ENCODE measurements around the gene ATR. TPM values are rescaled to one million over a fixed set of nuclear protein-coding genes. Genes with fewer than 3 reads are reported as not detected.
"Not testable (repeated sequence)": the region's sequence is repeated elsewhere in the genome, so short reads cannot be mapped to it uniquely, and the experiment has no call there.

ATR gene
- total RNA-seq, 4 donors from 2014 or later, result 8.9 to 21.9 (median 10.0) TPM

DNA sequence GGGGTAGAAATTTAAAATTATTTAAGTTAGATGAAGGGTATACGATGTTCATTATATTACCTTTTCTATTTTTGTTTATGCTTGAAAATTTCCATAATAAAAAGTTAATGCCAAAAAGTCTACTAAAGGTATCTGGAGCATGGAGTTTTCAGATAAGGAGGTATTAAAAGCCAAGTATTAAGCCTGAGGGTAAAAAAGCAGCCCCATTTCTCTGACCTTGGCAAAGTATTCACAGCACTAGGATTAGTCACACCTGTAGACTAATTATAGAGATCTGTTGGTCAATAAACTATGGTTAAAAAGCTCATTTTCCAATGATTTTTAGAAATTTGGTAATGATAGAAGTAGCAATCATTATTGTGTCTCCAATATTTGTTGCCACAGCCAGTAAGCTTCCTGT, 153.8 kb downstream of the ATR start:
- TF ChIP-seq, protein P1, sequence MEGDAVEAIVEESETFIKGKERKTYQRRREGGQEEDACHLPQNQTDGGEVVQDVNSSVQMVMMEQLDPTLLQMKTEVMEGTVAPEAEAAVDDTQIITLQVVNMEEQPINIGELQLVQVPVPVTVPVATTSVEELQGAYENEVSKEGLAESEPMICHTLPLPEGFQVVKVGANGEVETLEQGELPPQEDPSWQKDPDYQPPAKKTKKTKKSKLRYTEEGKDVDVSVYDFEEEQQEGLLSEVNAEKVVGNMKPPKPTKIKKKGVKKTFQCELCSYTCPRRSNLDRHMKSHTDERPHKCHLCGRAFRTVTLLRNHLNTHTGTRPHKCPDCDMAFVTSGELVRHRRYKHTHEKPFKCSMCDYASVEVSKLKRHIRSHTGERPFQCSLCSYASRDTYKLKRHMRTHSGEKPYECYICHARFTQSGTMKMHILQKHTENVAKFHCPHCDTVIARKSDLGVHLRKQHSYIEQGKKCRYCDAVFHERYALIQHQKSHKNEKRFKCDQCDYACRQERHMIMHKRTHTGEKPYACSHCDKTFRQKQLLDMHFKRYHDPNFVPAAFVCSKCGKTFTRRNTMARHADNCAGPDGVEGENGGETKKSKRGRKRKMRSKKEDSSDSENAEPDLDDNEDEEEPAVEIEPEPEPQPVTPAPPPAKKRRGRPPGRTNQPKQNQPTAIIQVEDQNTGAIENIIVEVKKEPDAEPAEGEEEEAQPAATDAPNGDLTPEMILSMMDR (IDR thresholded peaks at IDR 0.05 in 4 of 5, conservative IDR thresholded peaks at IDR 0.05 in 1 of 5), result no peak
- no peak for TF ChIP-seq POLR2A (IDR thresholded peaks at IDR 0.05)

DNA sequence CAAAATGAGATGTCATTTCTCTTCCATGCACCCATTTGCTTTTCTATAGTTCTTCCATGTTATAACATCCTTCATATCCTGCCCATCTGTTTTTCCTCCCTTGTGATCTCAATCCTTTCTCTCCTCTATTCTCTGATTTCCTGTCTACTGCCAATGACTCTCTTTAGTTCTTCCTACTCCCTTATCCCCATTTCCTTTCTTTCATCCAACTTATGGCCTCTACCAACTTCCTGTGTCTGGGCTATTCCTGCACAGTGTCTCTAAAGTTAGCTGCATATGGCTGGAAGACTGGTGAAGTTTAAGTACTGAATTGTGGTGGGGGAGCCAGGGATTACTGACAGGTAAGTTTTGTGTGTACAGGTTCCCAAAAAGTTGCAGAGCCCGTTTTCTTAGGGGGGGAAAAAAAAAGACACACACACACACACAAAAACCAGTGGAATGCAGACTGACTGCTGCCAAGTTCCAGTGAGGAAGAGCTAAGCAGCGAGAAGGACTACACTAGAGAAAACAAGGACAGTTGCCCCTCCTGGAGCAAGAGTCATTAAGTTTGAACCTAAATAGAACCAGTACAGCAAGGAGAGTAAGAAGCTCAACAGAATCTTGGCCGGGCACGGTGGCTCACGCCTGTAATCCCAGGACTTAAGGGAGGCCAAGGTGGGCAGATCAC, 159.5 kb downstream of the ATR start:
- no peak overlapping the region for H3K27ac ChIP-seq
- no peak for ATAC-seq
- H3K27me3 ChIP-seq, result no peaks in the 10 kb centered on the region
- no peak for DNase-seq
- H3K4me3 ChIP-seq, result no peak overlapping the region
- TF ChIP-seq, protein P1 (IDR thresholded peaks at IDR 0.05 in 4 of 5, conservative IDR thresholded peaks at IDR 0.05 in 1 of 5), result no peak
- TF ChIP-seq POLR2A (IDR thresholded peaks at IDR 0.05), result no peak
- no peaks in the 10 kb centered on the region for H3K9me3 ChIP-seq
- H3K36me3 ChIP-seq, result peaks cover 3 to 82% of the 10 kb centered on the region in 2 donors
- intact Hi-C loops (cut with DNase I; ENCODE audit: low total_unique reads), result no loop called here
- H3K4me1 ChIP-seq, result no peaks in the 10 kb centered on the region
- in situ Hi-C loops (cut with MboI; ENCODE audit: low sequenced_read_pairs in 4 of 4), result no loop called here

More for the DNA sequence above, 153.8 kb downstream of the ATR start:
- no peak for DNase-seq
- no peak for ATAC-seq
- in situ Hi-C loops (cut with MboI; ENCODE audit: low sequenced_read_pairs in 4 of 4) (loop anchor here in 1 of 4 donors (25.0 kb wide), 1 partner anchor 588 kb away; the partner anchor contains the start of gene U2SURP), intact Hi-C loops (cut with DNase I; ENCODE audit: low total_unique reads) (no loop called here)
- H3K4me1 ChIP-seq, result no peaks in the 10 kb centered on the region
- H3K36me3 ChIP-seq, result peaks cover 0 to 50% of the 10 kb centered on the region in 2 donors
- H3K27me3 ChIP-seq, result no peaks in the 10 kb centered on the region
- H3K9me3 ChIP-seq, result no peaks in the 10 kb centered on the region
- no peak overlapping the region for H3K4me3 ChIP-seq
- H3K27ac ChIP-seq, result no peak overlapping the region

DNA sequence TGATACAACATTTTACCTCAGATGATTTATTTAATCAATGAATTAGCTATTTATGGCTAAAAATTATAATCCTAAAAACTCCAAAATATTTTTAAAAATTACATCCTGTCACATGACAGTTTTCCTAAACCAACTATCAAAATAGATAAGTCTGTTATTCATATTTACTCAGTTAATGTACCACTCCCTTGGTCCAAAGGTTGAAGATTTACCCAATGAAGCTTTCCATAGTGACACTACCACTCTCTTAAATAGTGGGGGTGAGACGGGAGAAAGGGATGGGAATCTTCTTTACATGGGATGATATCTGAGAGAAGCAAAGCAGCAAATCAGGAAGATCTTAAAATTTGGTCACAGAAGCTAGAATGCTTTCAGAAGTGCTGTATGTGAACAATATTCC, 161.2 kb downstream of the ATR start:
- intact Hi-C loops (cut with DNase I; ENCODE audit: low total_unique reads) (no loop called here), in situ Hi-C loops (cut with MboI; ENCODE audit: low sequenced_read_pairs in 4 of 4) (no loop called here)
- Histone ChIP-seq H3K4me3 (no peak overlapping the region), H3K27me3 (no peaks in the 10 kb centered on the region), H3K4me1 (no peaks in the 10 kb centered on the region), H3K36me3 (peaks cover 3 to 89% of the 10 kb centered on the region in 2 donors), H3K27ac (no peak overlapping the region), H3K9me3 (no peaks in the 10 kb centered on the region)
- no peak for ATAC-seq
- DNase-seq, result no peak
- no peak for TF ChIP-seq POLR2A (IDR thresholded peaks at IDR 0.05)
- TF ChIP-seq, protein P1 (IDR thresholded peaks at IDR 0.05 in 4 of 5, conservative IDR thresholded peaks at IDR 0.05 in 1 of 5), result no peak

DNA sequence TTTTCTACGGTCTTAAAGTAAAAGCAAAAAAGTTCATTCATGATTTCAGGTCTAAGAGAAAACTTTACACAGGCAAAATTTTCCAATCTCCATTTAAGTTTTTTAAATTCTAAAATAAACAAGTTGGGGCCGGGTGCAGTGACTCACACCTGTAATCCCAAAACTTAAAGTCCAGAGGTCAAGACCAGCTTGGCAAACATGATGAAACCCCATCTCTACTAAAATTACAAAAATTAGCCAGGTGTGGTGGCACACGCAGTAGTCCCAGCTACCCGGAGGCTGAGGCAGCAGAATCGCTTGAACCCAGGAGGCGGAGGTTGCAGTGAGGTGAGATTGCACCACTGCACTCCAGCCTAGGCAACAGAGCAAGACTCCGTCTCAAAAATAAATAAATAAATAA, 178.0 kb downstream of the ATR start:
- H3K4me3 ChIP-seq; H3K9me3 ChIP-seq; DNase-seq; H3K27ac ChIP-seq; H3K4me1 ChIP-seq; H3K27me3 ChIP-seq; in situ Hi-C loops (cut with MboI; ENCODE audit: low sequenced_read_pairs in 4 of 4); ATAC-seq; intact Hi-C loops (cut with DNase I; ENCODE audit: low total_unique reads): not testable (repeated sequence)
- H3K36me3 ChIP-seq, result peaks cover 0 to 93% of the 10 kb centered on the region in 2 donors

Other genes with a start within 250 kb of the ATR start
- gene XRN1, start 130.7 kb downstream of the ATR start, total RNA-seq, result 10 to 100 TPM; 41.8 to 52.2 (median 47.3) TPM
- gene PLS1, start 17.7 kb upstream of the ATR start, total RNA-seq, result 1 to 10 TPM in 2 of 4 donors, under 1 TPM in 2; 0.65 to 5.4 (median 0.94) TPM
- 1 to 10 TPM in 2 of 4 donors, under 1 TPM in 2; 0.75 to 1.7 (median 1.1) TPM for gene TRPC1, start 145.3 kb upstream of the ATR start, total RNA-seq